Left cardiac atrium (tissue), 4 donors: ENCODE measurements around the gene POLG. TPM values are rescaled to one million over a fixed set of nuclear protein-coding genes. Genes with fewer than 3 reads are reported as not detected.

Source experiments
- ATAC-seq, 2 donors: fragments of 200-7000 bp; cut with Tn5 transposase; one replicate each; pipeline ENCODE4 v1.9.1; 2020; ENCODE audit warnings: mild to moderate bottlenecking in 2 of 2, moderate library complexity in 2 of 2
- DNase-seq: peaks from one replicate; pipeline ENCODE4 v3.0.0-alpha.2; 2020
- intact Hi-C, 2 donors: fragments of 100-400 bp; cut with DNase I; formaldehyde crosslinking; loops; one replicate each; pipeline versions ENCODE4 v1.14.1 to v1.15.1; 2022 to 2023
- total RNA-seq, 2 donors: library from RNA; stranded (reverse); fragmentation: NEBNext Ultra II Directional; extraction: Animal tissue kit (Norgen Biotek cat#: 25700); gene quantifications; one replicate each; pipeline ENCODE4 v1.2.1, GENCODE V29; 2021
- donor health status: DM: no; HTN: yes; CAD: no.
- donor health status: DM: no; HTN: yes; CAD: no; lungs with severe emphysema.
- donor health status: DM: yes; HTN: yes; CAD: no.
- donor health status: Dilated cardiomyopathy.

Gene POLG
- total RNA-seq, 2 donors from 2014 or later, result 35.3 to 39.3 TPM

DNA sequence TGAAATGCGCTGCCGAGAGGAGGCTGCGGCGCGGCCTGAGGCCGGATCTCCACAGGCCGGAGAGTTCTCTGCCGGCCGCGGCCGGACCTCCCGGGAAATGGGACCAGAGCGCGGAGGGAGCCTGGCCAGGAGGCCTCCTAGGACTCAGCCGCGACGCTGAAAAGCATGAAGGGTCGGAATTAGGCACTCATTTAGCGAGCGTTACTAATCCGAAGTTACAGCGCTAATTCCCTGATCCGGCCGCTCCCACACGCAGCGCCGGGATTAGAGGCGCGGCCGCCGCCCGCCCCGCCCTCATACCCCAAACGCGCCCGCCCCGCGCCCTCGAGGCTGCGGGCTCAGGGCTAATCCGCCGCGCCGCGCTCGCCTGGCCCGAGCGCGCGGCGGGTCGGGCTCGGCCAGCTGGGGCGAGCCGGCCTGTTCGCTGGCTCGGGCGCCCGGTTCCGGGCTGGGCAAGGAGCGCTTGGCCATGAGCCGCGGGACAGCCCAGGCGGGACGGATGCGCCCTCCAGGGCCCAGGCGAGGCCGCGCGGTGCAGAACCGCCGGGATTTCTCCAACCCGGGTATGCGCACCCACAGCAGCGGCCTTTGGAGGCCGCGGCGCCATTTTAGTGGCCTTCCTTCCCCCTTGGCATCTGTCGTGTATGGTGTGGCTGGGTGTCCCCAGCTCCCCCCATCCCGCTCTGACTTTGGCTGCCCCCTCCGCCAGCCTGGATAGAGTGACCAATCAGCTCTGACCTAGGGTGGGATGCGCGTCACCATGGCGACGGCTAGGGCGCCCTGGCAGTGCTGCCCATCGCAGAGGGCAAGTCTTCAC, 36.8 kb upstream of the POLG start:
- peak; percentile 67 to 74 for ATAC-seq
- intact Hi-C loops, result no loop called here

GRCh38 chr15:89370978-89371227, 36.3 kb upstream of the POLG start:
- no peak for DNase-seq
- ATAC-seq, result no peak
- intact Hi-C loops, result no loop called here

More for the DNA sequence above, 36.8 kb upstream of the POLG start:
- DNase-seq, result no peak

DNA sequence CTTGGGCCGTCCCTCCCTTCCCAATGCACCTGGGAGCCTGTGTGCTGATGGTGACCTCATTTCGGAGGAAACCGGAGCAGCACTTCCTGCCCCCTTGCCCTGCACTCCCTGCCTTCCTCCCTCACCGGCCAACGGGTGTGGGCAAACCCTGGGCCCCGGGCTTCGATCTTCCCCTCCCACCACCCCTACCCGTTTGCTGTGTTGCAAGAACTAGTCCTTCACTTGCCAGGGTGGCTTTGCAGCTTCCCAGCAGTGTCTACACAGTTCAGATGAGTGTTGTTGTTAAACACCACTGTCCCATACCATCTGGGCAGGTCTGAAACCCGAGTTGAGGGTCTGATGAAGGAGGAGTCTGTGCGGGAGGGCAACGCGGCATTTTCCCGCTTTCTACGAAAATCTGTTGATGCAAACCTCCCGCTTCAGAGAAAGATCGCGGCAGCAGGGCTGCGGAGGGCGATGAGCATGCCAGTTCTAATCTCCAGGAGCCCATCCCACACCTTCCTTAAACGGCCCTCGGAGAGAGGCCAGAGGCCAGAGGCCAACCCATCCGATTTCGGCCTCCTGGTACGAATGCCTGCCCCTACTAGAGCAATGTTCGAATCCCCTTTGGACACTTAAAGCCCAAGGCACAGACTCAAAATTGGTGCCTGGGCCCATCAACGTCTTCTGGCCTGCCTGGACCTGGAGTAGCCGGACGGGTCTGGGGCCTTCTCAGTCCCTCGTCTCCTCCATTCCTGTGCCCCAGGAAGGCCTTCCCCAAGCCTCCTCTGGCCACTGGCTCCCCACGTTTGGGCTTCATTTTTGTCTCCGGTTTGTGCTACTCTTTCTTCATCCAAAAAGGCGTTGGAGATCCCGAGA, 35.7 kb upstream of the POLG start:
- no peak for DNase-seq
- intact Hi-C loops, result no loop called here
- no peak for ATAC-seq

DNA sequence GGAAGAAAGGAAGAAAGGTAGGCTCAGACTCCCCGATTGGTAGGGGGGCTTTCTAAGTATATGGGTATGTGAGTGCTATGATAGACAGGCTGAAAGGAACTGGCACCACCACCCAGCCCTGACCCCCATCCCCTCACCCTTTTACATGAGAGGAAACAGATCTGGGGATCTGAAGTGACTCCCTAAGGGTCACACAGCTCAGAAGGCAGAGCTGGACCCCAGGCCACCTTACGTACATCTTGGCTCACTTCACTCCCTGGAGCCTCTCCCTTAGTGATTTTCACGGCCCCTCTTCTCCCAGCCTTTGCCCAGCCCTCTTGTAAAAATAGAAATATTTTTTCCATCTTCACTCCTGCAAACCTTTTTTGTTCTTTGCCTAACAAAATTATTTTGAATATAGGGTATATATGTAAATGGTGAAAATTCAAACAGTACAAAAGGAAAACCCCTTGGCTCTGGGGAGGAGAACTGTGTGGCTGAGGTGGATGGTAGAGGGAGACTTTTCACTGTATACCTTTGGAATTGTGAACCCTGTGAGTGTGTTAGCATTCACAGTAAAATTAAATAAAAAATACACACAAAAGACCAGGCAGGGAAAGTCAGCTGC, 34.8 kb upstream of the POLG start:
- intact Hi-C loops, result no loop called here
- ATAC-seq (no peak), DNase-seq (no peak)

GRCh38 chr15:89368566-89369223, 34.1 kb upstream of the POLG start:
- DNase-seq (no peak), ATAC-seq (no peak)
- intact Hi-C loops, result no loop called here

DNA sequence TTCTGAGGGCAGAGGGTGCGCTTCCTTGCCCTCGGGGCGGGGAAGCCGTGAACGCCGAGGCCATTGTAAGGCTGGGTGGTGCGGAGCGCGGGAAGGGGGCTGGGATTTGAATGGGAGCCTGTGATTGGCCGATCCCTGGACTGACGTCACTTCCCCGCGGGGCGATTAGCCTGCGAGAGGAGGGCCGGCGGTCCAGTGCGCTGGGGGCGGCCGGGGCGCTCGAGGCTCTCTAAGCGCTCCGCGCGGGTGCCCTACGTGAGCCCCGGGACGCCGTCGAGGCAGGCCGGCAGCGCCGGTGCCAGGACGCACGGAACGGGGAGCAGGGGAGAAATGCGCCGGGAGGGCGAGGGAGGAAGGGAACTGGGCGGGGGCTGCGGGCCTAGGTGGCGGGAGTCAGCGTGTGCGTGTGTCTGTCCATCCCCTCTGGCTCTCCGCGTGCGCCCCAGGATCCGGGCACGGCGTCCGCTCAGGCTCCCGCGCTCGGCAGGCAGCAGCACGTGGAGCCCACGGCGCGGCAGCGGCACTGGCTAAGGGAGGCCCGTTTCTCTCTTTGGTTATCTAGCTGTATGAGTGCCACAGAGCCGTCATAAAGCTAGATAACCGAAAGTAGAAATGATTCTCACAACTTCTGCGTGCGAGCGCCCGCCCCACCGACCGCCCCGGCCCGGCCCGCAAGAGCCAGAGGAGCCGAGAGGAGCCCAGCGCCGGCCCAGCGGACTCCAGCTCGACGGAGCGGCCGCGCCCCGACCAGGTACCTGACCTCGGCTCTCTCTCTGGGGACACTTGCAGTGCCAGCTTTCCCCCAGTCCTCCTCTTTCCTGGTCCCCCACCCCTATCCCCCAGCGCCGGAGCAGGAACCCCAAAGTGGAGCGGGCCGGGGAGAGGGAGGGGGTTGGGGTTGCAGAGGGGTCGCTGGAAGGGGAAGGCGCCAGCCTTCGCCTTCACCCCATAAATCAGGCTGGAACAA, 33.1 kb upstream of the POLG start:
- DNase-seq (no peak), ATAC-seq (peak in 1 of 2 donors; percentile 60)
- intact Hi-C loops, result no loop called here

- ATAC-seq (no peak), DNase-seq (no peak)
- intact Hi-C loops, result no loop called here
Observed at GRCh38 chr15:89366656-89367393, 32.2 kb upstream of the POLG start.

GRCh38 chr15:89365462-89366065, 30.9 kb upstream of the POLG start:
- no peak for ATAC-seq

GRCh38 chr15:89364741-89365450, 30.3 kb upstream of the POLG start:
- intact Hi-C loops, result loop anchor here in 1 of 2 donors (1.0 kb wide), 1 partner anchor 43 kb away; no protein-coding TSS in a partner anchor
- ATAC-seq, result no peak
- DNase-seq, result no peak

More at GRCh38 chr15:89365462-89366065, 30.9 kb upstream of the POLG start:
- no peak for DNase-seq
- intact Hi-C loops, result no loop called here

- intact Hi-C loops, result loop anchor here in 1 of 2 donors (1.0 kb wide), 1 partner anchor 44 kb away; no protein-coding TSS in a partner anchor
- DNase-seq, result no peak
- ATAC-seq, result no peak
Observed at GRCh38 chr15:89364341-89364740, 29.7 kb upstream of the POLG start.

DNA sequence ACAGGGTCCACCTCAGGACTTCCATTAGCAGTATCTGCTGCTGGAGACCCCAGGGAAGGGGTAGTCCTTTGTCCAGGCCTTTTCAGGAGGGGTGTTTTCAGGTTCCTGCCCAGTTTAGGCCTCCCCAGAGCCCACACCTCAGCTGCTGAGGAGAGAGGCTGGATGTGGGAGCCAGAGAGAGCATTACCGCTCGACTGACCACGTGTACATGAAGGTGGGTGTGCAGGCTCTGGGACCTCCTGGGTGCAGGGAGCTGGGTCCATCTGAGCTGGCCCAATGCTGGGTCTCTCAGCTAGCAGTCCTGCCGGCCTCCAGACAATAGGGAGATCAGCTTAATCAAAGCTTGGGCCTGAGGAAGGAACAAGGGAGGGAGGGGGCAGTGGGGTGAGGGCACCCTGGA, 29.1 kb upstream of the POLG start:
- intact Hi-C loops, result loop anchor here in 1 of 2 donors (1.0 kb wide), 1 partner anchor 45 kb away; no protein-coding TSS in a partner anchor

GRCh38 chr15:89363133-89363532, 28.5 kb upstream of the POLG start:
- ATAC-seq, result no peak
- intact Hi-C loops, result no loop called here
- DNase-seq, result no peak

More for the DNA sequence above, 29.1 kb upstream of the POLG start:
- ATAC-seq (no peak), DNase-seq (no peak)

- ATAC-seq (no peak), DNase-seq (no peak)
- intact Hi-C loops, result no loop called here
Observed at GRCh38 chr15:89362203-89363101, 27.8 kb upstream of the POLG start.

DNA sequence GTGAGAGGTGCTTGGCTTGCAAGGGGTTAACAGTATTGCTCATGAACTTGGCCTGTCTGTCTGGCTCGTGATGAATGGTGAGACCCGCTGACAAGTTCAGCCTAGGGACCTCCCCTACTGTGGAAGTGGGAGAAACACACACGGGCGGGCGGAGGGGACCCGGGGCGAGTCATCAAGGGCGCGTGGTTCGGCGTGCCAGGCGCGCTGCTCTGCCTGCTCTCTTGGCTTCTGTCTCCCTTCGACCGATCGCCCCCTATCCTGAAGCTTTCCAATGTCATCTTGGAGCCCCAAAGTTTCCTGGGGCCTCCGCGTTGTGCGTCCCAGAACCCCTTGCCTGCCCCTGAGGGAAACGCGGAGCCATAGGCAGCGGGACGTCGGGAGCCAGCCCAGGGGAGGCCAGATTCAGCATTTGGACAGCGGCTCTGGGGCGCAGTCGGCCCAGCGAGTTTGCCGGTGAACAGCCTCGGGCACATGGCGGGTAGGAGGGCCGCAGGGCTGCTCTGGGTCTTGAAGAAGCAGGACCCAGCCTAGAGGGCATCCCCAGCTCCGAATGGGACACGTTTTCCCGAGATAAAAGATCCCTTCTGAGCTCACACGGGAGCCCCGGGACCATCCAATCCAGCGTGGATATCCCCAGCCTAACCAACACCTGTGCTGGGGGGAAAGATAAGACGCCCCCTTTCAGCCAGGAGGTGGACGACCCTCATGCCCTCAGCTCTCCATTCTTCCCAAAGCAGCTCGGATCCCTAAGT, 27.0 kb upstream of the POLG start:
- ATAC-seq (peak; percentile 64 to 66), DNase-seq (peak; percentile 72)
- intact Hi-C loops, result no loop called here
